ENCODE data around the gene LEAP2.

LEAP2 gene

GRCh38 chr5:132916086-132916485, 42.6 kb downstream of the LEAP2 start:
- in situ Hi-C loops (cut with HindIII; ENCODE audit: low sequenced_read_pairs): no loop called here
- no peak overlapping the region for H3K4me3 ChIP-seq (ENCODE audit: low read depth, low read length)
- DNase-seq (ENCODE audit: low read depth): no peak
- TF ChIP-seq CTCF (IDR thresholded peaks at IDR 0.05; ENCODE audit: low read depth, low read length, missing control alignments): no peak

Data from astrocyte of the cerebellum (primary cell).